Measurements from ENCODE around the gene HSD17B2. TPM values are rescaled to one million over a fixed set of nuclear protein-coding genes. Genes with fewer than 3 reads are reported as not detected.
"Not testable (repeated sequence)": the region's sequence is repeated elsewhere in the genome, so short reads cannot be mapped to it uniquely, and the experiment has no call there.

HSD17B2 gene
- total RNA-seq, 1 donor from 2014 or later: not detected

- DNase-seq (ENCODE audit: low spot score): no peak
- intact Hi-C loops (cut with DNase I): no loop called here
Measured at GRCh38 chr16:82108774-82109173, 73.7 kb downstream of the HSD17B2 start.

GRCh38 chr16:82109266-82109665 is 74.2 kb downstream of the HSD17B2 start:
- intact Hi-C loops (cut with DNase I): not testable (repeated sequence)

GRCh38 chr16:82111944-82112343 is 76.9 kb downstream of the HSD17B2 start:
- DNase-seq (ENCODE audit: low spot score): no peak
- intact Hi-C loops (cut with DNase I): no loop called here

More at GRCh38 chr16:82109266-82109665, 74.2 kb downstream of the HSD17B2 start:
- not testable (repeated sequence) for DNase-seq (ENCODE audit: low spot score)

GRCh38 chr16:82113741-82114140 is 78.7 kb downstream of the HSD17B2 start:
- intact Hi-C loops (cut with DNase I): no loop called here
- DNase-seq (ENCODE audit: low spot score): no peak

- intact Hi-C loops (cut with DNase I): no loop called here
- no peak for DNase-seq (ENCODE audit: low spot score)
Measured at GRCh38 chr16:82116535-82116934, 81.5 kb downstream of the HSD17B2 start.

- intact Hi-C loops (cut with DNase I): no loop called here
- no peak for DNase-seq (ENCODE audit: low spot score)
Measured at GRCh38 chr16:82118749-82119148, 83.7 kb downstream of the HSD17B2 start.

- DNase-seq (ENCODE audit: low spot score): no peak
- intact Hi-C loops (cut with DNase I): no loop called here
Measured at GRCh38 chr16:82119405-82119804, 84.4 kb downstream of the HSD17B2 start.

- intact Hi-C loops (cut with DNase I): no loop called here
Measured at GRCh38 chr16:82124651-82125050, 89.6 kb downstream of the HSD17B2 start.

GRCh38 chr16:82129881-82130280 is 94.8 kb downstream of the HSD17B2 start:
- DNase-seq (ENCODE audit: low spot score): no peak

More at GRCh38 chr16:82124651-82125050, 89.6 kb downstream of the HSD17B2 start:
- no peak for DNase-seq (ENCODE audit: low spot score)

GRCh38 chr16:82133798-82134197 is 98.7 kb downstream of the HSD17B2 start:
- no peak for DNase-seq (ENCODE audit: low spot score)
- intact Hi-C loops (cut with DNase I): no loop called here

More at GRCh38 chr16:82129881-82130280, 94.8 kb downstream of the HSD17B2 start:
- intact Hi-C loops (cut with DNase I): no loop called here

GRCh38 chr16:82134846-82135245 is 99.8 kb downstream of the HSD17B2 start:
- no peak for DNase-seq (ENCODE audit: low spot score)
- intact Hi-C loops (cut with DNase I): no loop called here

GRCh38 chr16:82135844-82136243 is 100.8 kb downstream of the HSD17B2 start:
- no peak for DNase-seq (ENCODE audit: low spot score)
- intact Hi-C loops (cut with DNase I): no loop called here

GRCh38 chr16:82136956-82137821 is 102.1 kb downstream of the HSD17B2 start:
- no peak for DNase-seq (ENCODE audit: low spot score)
- intact Hi-C loops (cut with DNase I): no loop called here

- intact Hi-C loops (cut with DNase I): no loop called here
- no peak for DNase-seq (ENCODE audit: low spot score)
Measured at GRCh38 chr16:82137822-82138167, 102.7 kb downstream of the HSD17B2 start.

- intact Hi-C loops (cut with DNase I): no loop called here
- DNase-seq (ENCODE audit: low spot score): no peak
Measured at GRCh38 chr16:82138478-82139285, 103.6 kb downstream of the HSD17B2 start.

- DNase-seq (ENCODE audit: low spot score); intact Hi-C loops (cut with DNase I): not testable (repeated sequence)
Measured at GRCh38 chr16:82139286-82139571, 104.2 kb downstream of the HSD17B2 start.

GRCh38 chr16:82146556-82146955 is 111.5 kb downstream of the HSD17B2 start:
- intact Hi-C loops (cut with DNase I): no loop called here
- DNase-seq (ENCODE audit: low spot score): no peak

- DNase-seq (ENCODE audit: low spot score): no peak
- intact Hi-C loops (cut with DNase I): no loop called here
Measured at GRCh38 chr16:82146957-82147356, 111.9 kb downstream of the HSD17B2 start.

- no peak for DNase-seq (ENCODE audit: low spot score)
- intact Hi-C loops (cut with DNase I): no loop called here
Measured at GRCh38 chr16:82147546-82147945, 112.5 kb downstream of the HSD17B2 start.

Data from cardiac septum (tissue), 1 donor.